D721Med (cell line): ENCODE measurements around the gene NOS1.

Experiments
- DNase-seq: peaks from one replicate; pipeline ENCODE4 v3.0.0; 2011; ENCODE audit warnings: low spot score; ENCODE audit not compliant: insufficient read length
- FAIRE-seq: peaks from 2 replicates; lab custom pipeline; 2011; peaks lifted over from hg19 to GRCh38; lab: Jason Lieb, UNC
- TF ChIP-seq, protein P1 (sequence below): IDR thresholded peaks from 2 replicates; pipeline ENCODE4 v1.5.1; 2012; ENCODE audit warnings: mild to moderate bottlenecking, control low read depth; ENCODE audit not compliant: insufficient read depth; ENCODE audit errors: missing control alignments

NOS1 gene

DNA sequence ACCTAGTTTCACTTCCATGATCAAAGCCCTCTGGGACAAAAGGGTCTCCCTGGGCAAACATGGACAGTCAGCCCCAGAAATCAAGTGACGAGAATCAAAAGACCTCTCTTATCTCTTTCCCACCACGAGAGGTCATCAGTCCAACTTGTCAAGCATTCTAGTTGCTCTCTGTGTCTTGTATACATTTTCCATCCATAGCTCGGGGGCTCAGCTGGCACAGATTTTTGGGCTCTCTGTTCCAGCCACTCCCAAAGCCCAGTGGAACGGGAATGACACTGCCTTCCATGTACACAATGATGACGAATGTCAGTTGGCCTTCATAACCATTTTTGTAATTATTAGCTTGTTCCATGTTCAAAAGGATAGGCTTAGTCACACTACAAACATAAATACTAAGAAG is 29.7 kb downstream of the NOS1 start:
- no peak for FAIRE-seq
- DNase-seq, result no peak
- TF ChIP-seq, protein P1, sequence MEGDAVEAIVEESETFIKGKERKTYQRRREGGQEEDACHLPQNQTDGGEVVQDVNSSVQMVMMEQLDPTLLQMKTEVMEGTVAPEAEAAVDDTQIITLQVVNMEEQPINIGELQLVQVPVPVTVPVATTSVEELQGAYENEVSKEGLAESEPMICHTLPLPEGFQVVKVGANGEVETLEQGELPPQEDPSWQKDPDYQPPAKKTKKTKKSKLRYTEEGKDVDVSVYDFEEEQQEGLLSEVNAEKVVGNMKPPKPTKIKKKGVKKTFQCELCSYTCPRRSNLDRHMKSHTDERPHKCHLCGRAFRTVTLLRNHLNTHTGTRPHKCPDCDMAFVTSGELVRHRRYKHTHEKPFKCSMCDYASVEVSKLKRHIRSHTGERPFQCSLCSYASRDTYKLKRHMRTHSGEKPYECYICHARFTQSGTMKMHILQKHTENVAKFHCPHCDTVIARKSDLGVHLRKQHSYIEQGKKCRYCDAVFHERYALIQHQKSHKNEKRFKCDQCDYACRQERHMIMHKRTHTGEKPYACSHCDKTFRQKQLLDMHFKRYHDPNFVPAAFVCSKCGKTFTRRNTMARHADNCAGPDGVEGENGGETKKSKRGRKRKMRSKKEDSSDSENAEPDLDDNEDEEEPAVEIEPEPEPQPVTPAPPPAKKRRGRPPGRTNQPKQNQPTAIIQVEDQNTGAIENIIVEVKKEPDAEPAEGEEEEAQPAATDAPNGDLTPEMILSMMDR, result no peak

DNA sequence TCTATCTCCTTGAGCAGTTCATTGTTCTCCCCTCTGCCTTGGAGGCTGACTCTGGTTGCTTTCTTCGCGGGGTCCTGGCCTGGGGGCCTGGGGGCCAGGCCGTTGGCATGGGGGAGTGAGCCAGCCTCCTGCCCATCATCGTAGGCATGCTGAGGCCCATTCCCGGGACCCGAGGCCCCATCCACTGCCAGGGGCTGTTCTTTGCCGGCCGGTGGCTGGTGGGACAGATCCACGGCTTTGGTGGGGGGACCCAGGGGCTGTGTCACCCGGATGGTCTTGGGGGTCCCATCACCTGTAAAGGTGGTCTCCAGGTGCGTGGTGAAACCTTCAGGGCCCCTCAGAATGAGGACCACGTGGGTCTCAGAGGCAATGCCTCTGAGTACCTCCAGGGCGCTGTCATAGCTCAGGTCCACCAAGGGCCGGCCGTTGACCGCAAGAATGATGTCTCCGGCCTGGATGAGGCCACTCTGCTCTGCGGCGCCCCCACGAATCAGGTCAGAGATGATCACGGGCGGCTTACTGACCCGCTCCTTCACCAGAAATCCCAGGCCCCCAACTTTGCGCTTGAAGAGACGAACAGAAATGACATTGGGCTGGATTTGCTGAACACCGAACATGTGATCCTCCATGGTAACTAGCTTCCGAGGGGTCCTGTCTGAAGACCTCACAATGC is 30.8 kb downstream of the NOS1 start:
- TF ChIP-seq, protein P1, result no peak
- FAIRE-seq (no peak), DNase-seq (no peak)

DNA sequence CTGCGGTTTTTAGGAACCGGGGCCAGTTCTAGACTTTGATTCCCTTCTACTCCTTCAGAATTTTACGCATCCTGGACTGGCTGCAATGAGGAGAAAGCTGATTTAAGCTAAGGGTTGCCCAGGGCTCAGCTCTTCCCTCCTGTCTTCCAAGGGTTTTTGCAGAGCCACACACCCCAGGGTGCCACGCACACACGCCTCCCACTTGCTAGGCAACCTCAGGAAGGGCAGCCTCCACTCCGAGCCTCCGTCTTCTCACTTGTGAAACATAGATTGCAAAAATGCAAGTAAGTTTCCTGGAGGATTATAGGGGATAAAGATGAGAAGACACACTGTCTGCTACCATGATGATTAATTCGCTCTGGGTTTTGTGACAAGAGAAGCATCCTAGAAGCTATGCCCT is 31.7 kb downstream of the NOS1 start:
- DNase-seq (no peak), FAIRE-seq (no peak)
- TF ChIP-seq, protein P1, result no peak

DNA sequence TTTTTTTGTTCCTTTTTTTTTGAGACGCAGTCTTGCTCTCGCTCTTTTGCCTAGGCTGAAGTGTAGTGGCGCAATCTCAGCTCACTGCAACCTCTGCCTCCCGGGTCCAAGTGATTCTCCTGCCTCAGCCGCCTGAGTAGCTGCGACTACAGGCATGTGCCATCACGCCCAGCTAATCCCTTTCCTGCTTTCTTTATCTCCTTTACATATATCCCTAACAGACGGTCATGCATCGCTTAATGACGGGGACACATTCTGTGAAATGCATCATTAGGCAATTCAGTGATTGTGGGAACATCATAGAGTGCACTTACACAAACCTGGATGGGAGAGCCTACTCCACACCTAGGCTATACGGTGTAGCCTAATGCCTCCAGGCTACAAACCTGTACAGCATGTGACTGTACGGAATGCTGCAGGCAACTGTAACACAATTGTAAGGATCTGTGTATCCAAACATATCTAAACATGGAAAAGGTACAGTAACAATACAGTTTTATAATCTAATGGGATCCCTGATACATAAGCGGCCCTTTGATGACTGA is 32.8 kb downstream of the NOS1 start:
- TF ChIP-seq, protein P1, result no peak
- DNase-seq, result no peak
- FAIRE-seq, result no peak

DNA sequence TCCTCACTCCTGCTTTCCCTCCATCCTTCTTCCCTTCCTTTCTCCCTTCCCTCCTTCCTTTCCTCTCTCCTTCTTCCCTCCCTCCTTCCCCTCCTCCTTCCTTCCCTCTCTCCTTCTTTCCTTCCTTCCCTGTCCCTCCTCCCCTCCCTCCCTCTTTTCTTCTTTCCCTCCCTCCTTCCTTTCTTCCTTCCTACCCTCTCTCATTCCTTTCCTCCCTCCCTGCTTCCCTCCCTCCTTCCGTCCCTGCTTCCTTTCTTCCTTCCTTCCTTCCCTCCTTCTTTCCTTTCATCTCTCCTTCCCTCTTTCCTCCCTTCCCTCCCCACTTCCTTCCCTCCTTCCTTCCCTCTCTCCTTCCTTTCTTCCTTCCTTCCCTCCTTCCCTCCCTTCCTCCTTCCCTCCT is 39.0 kb downstream of the NOS1 start:
- FAIRE-seq (no peak), DNase-seq (no peak)
- TF ChIP-seq, protein P1, result no peak

DNA sequence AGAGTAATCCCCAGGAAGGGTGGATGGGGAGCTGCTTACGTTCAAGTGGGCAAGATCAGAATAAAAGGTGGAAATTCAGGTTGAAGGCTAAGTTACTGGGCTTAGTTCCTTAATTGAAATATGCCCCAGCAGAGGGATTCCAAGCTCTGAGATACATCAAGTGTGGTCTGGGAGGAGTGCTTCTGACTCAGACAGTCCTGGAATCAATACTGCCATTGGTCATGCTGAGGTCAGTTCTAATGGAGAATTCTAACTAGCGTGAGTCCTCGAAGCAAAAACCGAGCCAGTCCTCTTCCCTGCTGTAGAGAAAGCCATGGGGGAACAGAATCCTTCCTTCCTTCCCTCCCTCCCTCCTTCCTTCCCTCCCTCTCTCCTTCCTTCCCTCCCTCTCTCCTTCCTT is 39.9 kb downstream of the NOS1 start:
- DNase-seq (no peak), FAIRE-seq (no peak)
- TF ChIP-seq, protein P1, result no peak

DNA sequence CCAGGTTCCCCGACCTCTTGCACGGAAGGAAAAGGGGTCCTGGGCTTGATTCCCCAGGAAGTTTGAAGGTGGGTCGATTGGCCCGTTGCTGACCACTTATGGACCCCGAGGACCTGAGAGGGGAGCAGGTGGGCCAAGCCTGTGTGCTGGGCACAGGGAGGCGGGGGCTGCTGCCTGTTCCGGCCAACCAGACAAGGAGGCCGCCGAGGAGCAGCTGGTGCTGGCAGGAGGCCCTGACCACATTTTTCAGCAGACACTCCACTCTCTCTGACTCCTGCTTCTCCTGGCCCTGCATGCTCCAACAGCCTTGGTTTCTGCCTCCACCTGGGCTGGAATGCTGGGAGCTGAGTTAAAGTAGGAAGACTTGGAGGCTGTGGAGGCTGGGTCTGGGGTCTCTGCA is 42.8 kb downstream of the NOS1 start:
- DNase-seq, result no peak
- no peak for FAIRE-seq
- TF ChIP-seq, protein P1, result no peak
